ENCODE measurements around the gene KRTAP5-7. TPM values are rescaled to one million over a fixed set of nuclear protein-coding genes. Genes with fewer than 3 reads are reported as not detected.

Gene KRTAP5-7
- total RNA-seq, 1 experiment from 2014 or later, result not detected

GRCh38 chr11:71491531-71491930 lies 35.5 kb upstream of the KRTAP5-7 start:
- Histone ChIP-seq H3K4me3 (ENCODE audit: low read depth, low read length) (no peak overlapping the region), H3K4me1 (peaks cover 23% of the 10 kb centered on the region), H3K27me3 (replicated peaks; ENCODE audit: control insufficient read depth, insufficient read depth, low read length) (no peaks in the 10 kb centered on the region), H3K36me3 (ENCODE audit: control insufficient read depth, insufficient read depth, low read length) (peaks cover 12% of the 10 kb centered on the region; the same call in 1 of the 2 replicates), H3K9me3 (no peaks in the 10 kb centered on the region)
- peaks cover 57% of the 10 kb centered on the region for H3K36me3 Mint-ChIP-seq (ENCODE audit: insufficient read depth, unreplicated experiment)
- H3K27ac Mint-ChIP-seq (ENCODE audit: unreplicated experiment), result no peak overlapping the region
- no peak for TF ChIP-seq CTCF (IDR thresholded peaks at IDR 0.05; ENCODE audit: insufficient read depth in 1 of 2, low read depth in 1 of 2, low read length in 1 of 2, severe bottlenecking in 1 of 2, unreplicated experiment in 1 of 2)
- DNase-seq, result peak in 1 of 2 experiments; percentile 31
- BruUV-seq (replicated peaks), result no TSS peak
- intact Hi-C loops (cut with micrococcal nuclease; ENCODE audit: unreplicated experiment), result no loop called here
- ChIA-PET POLR2A (no interaction called here), CTCF (no interaction called here)
- H3K4me3 Mint-ChIP-seq (ENCODE audit: unreplicated experiment), result no peak overlapping the region
- H3K4me1 Mint-ChIP-seq (ENCODE audit: low read depth, unreplicated experiment), result peaks cover 21% of the 10 kb centered on the region
- no peaks in the 10 kb centered on the region for H3K9me3 Mint-ChIP-seq (ENCODE audit: unreplicated experiment)
- no peaks in the 10 kb centered on the region for H3K27me3 Mint-ChIP-seq (ENCODE audit: insufficient read depth, unreplicated experiment)

GRCh38 chr11:71491940-71492339 lies 35.1 kb upstream of the KRTAP5-7 start:
- Histone ChIP-seq H3K4me3 (ENCODE audit: low read depth, low read length) (no peak overlapping the region), H3K36me3 (ENCODE audit: control insufficient read depth, insufficient read depth, low read length) (peaks cover 12% of the 10 kb centered on the region; the same call in 1 of the 2 replicates), H3K9me3 (no peaks in the 10 kb centered on the region), H3K4me1 (peaks cover 23% of the 10 kb centered on the region), H3K27me3 (replicated peaks; ENCODE audit: control insufficient read depth, insufficient read depth, low read length) (no peaks in the 10 kb centered on the region)
- Mint-ChIP-seq H3K9me3 (ENCODE audit: unreplicated experiment) (no peaks in the 10 kb centered on the region), H3K4me3 (ENCODE audit: unreplicated experiment) (no peak overlapping the region), H3K36me3 (ENCODE audit: insufficient read depth, unreplicated experiment) (peaks cover 57% of the 10 kb centered on the region), H3K27ac (ENCODE audit: unreplicated experiment) (no peak overlapping the region), H3K27me3 (ENCODE audit: insufficient read depth, unreplicated experiment) (no peaks in the 10 kb centered on the region), H3K4me1 (ENCODE audit: low read depth, unreplicated experiment) (peaks cover 21% of the 10 kb centered on the region)
- CTCF ChIA-PET, result no interaction called here
- intact Hi-C loops (cut with micrococcal nuclease; ENCODE audit: unreplicated experiment), result no loop called here
- DNase-seq, result peak in 1 of 2 experiments; percentile 18
- TF ChIP-seq CTCF (IDR thresholded peaks at IDR 0.05; ENCODE audit: insufficient read depth in 1 of 2, low read depth in 1 of 2, low read length in 1 of 2, severe bottlenecking in 1 of 2, unreplicated experiment in 1 of 2), result no peak
- BruUV-seq (replicated peaks), result no TSS peak
- POLR2A ChIA-PET, result no interaction called here

GRCh38 chr11:71495286-71496230 lies 31.5 kb upstream of the KRTAP5-7 start:
- intact Hi-C loops (cut with micrococcal nuclease; ENCODE audit: unreplicated experiment), result no loop called here
- ChIA-PET POLR2A (no interaction called here), CTCF (no interaction called here)
- no peak for TF ChIP-seq CTCF (IDR thresholded peaks at IDR 0.05; ENCODE audit: insufficient read depth in 1 of 2, low read depth in 1 of 2, low read length in 1 of 2, severe bottlenecking in 1 of 2, unreplicated experiment in 1 of 2)
- Histone ChIP-seq H3K4me3 (ENCODE audit: low read depth, low read length) (no peak overlapping the region), H3K4me1 (no peaks in the 10 kb centered on the region), H3K9me3 (no peaks in the 10 kb centered on the region), H3K27me3 (replicated peaks; ENCODE audit: control insufficient read depth, insufficient read depth, low read length) (no peaks in the 10 kb centered on the region), H3K36me3 (ENCODE audit: control insufficient read depth, insufficient read depth, low read length) (peaks cover 18% of the 10 kb centered on the region)
- H3K4me1 Mint-ChIP-seq (ENCODE audit: low read depth, unreplicated experiment), result no peaks in the 10 kb centered on the region
- peaks cover 56% of the 10 kb centered on the region for H3K36me3 Mint-ChIP-seq (ENCODE audit: insufficient read depth, unreplicated experiment)
- no TSS peak for BruUV-seq (replicated peaks)
- no peaks in the 10 kb centered on the region for H3K9me3 Mint-ChIP-seq (ENCODE audit: unreplicated experiment)
- no peak overlapping the region for H3K4me3 Mint-ChIP-seq (ENCODE audit: unreplicated experiment)
- peak in 1 of 2 experiments; percentile 18 for DNase-seq
- H3K27ac Mint-ChIP-seq (ENCODE audit: unreplicated experiment), result no peak overlapping the region
- no peaks in the 10 kb centered on the region for H3K27me3 Mint-ChIP-seq (ENCODE audit: insufficient read depth, unreplicated experiment)
